ENCODE results near the gene RBM4B. TPM values are rescaled to one million over a fixed set of nuclear protein-coding genes. Genes with fewer than 3 reads are reported as not detected.

Gene RBM4B
- total and polyA plus RNA-seq, 7 experiments from 2014 or later: 9.8 to 27.2 (median 19.7) TPM

DNA sequence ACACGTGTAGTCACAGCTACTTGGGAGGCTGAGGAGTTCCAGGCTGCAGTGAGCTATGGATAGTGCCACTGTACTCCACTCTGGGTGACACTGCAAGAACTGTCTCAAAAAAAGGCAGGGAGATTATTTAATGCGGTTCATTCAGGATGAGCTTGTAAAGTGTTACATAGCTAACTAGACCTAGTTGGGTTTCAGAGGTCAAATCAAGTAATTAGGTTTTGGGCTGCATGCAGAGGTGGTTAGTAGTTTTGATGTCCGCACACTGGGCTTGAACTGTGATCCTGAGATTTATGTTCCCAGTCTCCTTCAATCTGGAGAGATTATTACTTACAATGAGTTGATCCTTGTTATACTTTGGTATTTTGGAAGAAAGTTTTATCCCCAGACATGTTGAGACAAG lies 41.3 kb downstream of the RBM4B start:
- Histone ChIP-seq H3K9me3 (ENCODE audit: control insufficient read depth in 2 of 3, low read length in 3 of 3) (no peaks in the 10 kb centered on the region), H3K36me3 (ENCODE audit: control insufficient read depth in 2 of 3, insufficient read depth in 3 of 3, low read length in 3 of 3) (peaks cover 14 to 34% (median 14%) of the 10 kb centered on the region in 3 experiments), H3K27me3 (ENCODE audit: control insufficient read depth in 2 of 2, insufficient read depth in 2 of 2, low read length in 2 of 2) (no peaks in the 10 kb centered on the region), H3K4me1 (ENCODE audit: control insufficient read depth in 2 of 2, insufficient read depth in 2 of 2, low read length in 2 of 2) (peaks cover 28% of the 10 kb centered on the region in 2 donors), H3K4me3 (ENCODE audit: low read length) (no peak overlapping the region), H3K27ac (ENCODE audit: low read depth, low read length) (no peak overlapping the region)
- Mint-ChIP-seq H3K36me3 (peaks cover 7 to 35% (median 30%) of the 10 kb centered on the region in 5 donors), H3K9me3 (peaks cover 0 to 2% (median 0%) of the 10 kb centered on the region in 11 donors), H3K27me3 (no peaks in the 10 kb centered on the region), H3K27ac (peak overlapping the region; percentile 17 to 98 (median 52)), H3K4me1 (peaks cover 32 to 63% (median 55%) of the 10 kb centered on the region in 7 donors), H3K4me3 (peak overlapping the region in 6 of 10 donors; percentile 19 to 50 (median 26))
- POLR2A ChIA-PET: interaction anchor here (1.4 to 18.2 kb wide), 2 partner anchors 9 to 15 kb away, joined by 3 to 376 read pairs; partner anchors contain the start of gene RBM14
- CTCF ChIA-PET: interaction anchor here (0.5 to 3.8 kb wide), 3 partner anchors 12 to 534 kb away, joined by 3 to 13 read pairs (median 5); partner anchors contain the start of gene RBM4B
- ATAC-seq (no peak), DNase-seq (no peak)
- intact Hi-C loops (cut with micrococcal nuclease): loop anchor here in 1 of 2 donors (5.0 kb wide), 1 partner anchor 321 kb away; the partner anchor contains the start of gene PC

DNA sequence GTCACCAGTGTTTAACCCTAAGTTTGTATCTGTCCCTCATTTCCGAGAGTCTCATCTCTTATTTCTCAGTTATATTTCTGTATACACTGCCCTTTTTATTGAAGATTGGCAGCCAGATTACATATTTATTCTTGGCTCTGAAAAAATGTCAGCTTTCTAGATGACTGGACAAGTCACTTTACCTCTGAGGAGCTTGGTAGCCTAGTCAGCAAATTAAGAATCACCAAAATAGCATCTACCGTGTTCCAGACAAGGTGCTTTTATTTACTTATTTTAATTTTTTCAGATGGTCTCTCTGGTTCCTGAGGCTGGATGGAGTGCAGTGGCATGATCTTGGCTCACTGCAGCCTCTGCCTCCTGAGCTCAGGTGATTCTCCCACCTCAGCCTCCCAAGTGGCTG lies 44.7 kb downstream of the RBM4B start:
- DNase-seq (no peak), ATAC-seq (no peak)
- Mint-ChIP-seq H3K9me3 (peaks cover 0 to 1% (median 0%) of the 10 kb centered on the region in 11 donors), H3K4me1 (peaks cover 33 to 58% (median 50%) of the 10 kb centered on the region in 7 donors), H3K36me3 (peaks cover 0 to 30% (median 27%) of the 10 kb centered on the region in 5 donors), H3K4me3 (no peak overlapping the region), H3K27me3 (no peaks in the 10 kb centered on the region), H3K27ac (peak overlapping the region in 1 of 9 donors; percentile 72)
- POLR2A ChIA-PET: interaction anchor here (18.2 kb wide), 1 partner anchor 11 kb away, joined by 376 read pairs; the partner anchor contains the start of gene RBM14
- intact Hi-C loops (cut with micrococcal nuclease): no loop called here
- CTCF ChIA-PET: no interaction called here
- peaks cover 6 to 38% (median 9%) of the 10 kb centered on the region in 3 experiments for H3K36me3 ChIP-seq (ENCODE audit: control insufficient read depth in 2 of 3, insufficient read depth in 3 of 3, low read length in 3 of 3)
- no peak overlapping the region for H3K4me3 ChIP-seq (ENCODE audit: low read length)
- H3K27ac ChIP-seq (ENCODE audit: low read depth, low read length): no peak overlapping the region
- peaks cover 9 to 10% of the 10 kb centered on the region in 2 donors for H3K4me1 ChIP-seq (ENCODE audit: control insufficient read depth in 2 of 2, insufficient read depth in 2 of 2, low read length in 2 of 2)
- no peaks in the 10 kb centered on the region for H3K27me3 ChIP-seq (ENCODE audit: control insufficient read depth in 2 of 2, insufficient read depth in 2 of 2, low read length in 2 of 2)
- no peaks in the 10 kb centered on the region for H3K9me3 ChIP-seq (ENCODE audit: control insufficient read depth in 2 of 3, low read length in 3 of 3)

DNA sequence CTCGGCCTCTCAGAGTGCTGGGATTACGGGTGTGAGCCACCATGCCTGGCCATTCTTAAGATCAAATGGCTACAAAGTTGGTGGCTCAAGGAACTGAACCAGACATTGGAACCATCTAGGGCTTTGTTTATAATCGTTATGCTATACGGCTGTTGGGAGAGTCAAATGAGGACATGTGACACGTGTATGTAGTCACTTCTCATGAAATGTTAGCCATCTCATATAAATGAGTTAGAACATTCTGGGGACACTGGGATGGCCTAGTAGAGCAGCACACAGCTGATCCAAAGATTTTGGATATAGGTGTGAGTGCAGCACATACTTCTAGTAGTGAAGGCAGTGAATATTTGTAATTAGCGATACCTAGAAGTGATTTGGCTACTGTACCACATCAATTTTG lies 45.8 kb downstream of the RBM4B start:
- H3K4me1 Mint-ChIP-seq: peaks cover 31 to 58% (median 54%) of the 10 kb centered on the region in 7 donors
- no peak overlapping the region for H3K4me3 ChIP-seq (ENCODE audit: low read length)
- peaks cover 0 to 2% (median 0%) of the 10 kb centered on the region in 11 donors for H3K9me3 Mint-ChIP-seq
- H3K27me3 Mint-ChIP-seq: no peaks in the 10 kb centered on the region
- peaks cover 4% of the 10 kb centered on the region in 2 donors for H3K4me1 ChIP-seq (ENCODE audit: control insufficient read depth in 2 of 2, insufficient read depth in 2 of 2, low read length in 2 of 2)
- peaks cover 9 to 49% (median 20%) of the 10 kb centered on the region in 3 experiments for H3K36me3 ChIP-seq (ENCODE audit: control insufficient read depth in 2 of 3, insufficient read depth in 3 of 3, low read length in 3 of 3)
- H3K27me3 ChIP-seq (ENCODE audit: control insufficient read depth in 2 of 2, insufficient read depth in 2 of 2, low read length in 2 of 2): no peaks in the 10 kb centered on the region
- DNase-seq (no peak), ATAC-seq (no peak)
- ChIA-PET POLR2A (interaction anchor here (1.2 to 18.2 kb wide), 2 partner anchors 10 to 35 kb away, joined by 4 to 376 read pairs; partner anchors contain the start of gene RBM14), CTCF (no interaction called here)
- no peak overlapping the region for H3K4me3 Mint-ChIP-seq
- peak overlapping the region in 5 of 9 donors; percentile 2 to 72 (median 36) for H3K27ac Mint-ChIP-seq
- intact Hi-C loops (cut with micrococcal nuclease): no loop called here
- no peaks in the 10 kb centered on the region for H3K9me3 ChIP-seq (ENCODE audit: control insufficient read depth in 2 of 3, low read length in 3 of 3)
- peaks cover 0 to 40% (median 31%) of the 10 kb centered on the region in 5 donors for H3K36me3 Mint-ChIP-seq
- no peak overlapping the region for H3K27ac ChIP-seq (ENCODE audit: low read depth, low read length)

DNA sequence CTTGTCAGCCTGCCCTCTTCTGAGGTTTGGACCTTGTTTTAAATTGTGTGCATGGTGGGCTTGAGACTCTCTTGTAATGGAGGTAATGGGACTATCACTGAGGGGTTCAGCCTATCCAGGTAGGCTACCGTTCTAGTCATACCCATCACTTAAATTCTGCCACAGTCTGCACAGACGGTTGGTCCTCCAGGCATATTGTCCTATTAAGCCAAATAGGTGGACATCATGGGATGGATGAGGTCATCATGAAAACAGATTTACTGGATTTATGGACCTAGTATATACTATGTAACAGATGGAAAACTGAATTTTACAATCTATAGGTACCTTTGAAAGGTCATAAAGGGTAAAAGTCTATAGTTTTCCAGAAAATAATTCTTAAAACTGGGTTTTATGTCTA lies 48.3 kb downstream of the RBM4B start:
- Mint-ChIP-seq H3K36me3 (peaks cover 0 to 53% (median 31%) of the 10 kb centered on the region in 5 donors), H3K4me1 (peaks cover 26 to 61% (median 48%) of the 10 kb centered on the region in 7 donors)
- H3K4me3 ChIP-seq (ENCODE audit: low read length): no peak overlapping the region

DNA sequence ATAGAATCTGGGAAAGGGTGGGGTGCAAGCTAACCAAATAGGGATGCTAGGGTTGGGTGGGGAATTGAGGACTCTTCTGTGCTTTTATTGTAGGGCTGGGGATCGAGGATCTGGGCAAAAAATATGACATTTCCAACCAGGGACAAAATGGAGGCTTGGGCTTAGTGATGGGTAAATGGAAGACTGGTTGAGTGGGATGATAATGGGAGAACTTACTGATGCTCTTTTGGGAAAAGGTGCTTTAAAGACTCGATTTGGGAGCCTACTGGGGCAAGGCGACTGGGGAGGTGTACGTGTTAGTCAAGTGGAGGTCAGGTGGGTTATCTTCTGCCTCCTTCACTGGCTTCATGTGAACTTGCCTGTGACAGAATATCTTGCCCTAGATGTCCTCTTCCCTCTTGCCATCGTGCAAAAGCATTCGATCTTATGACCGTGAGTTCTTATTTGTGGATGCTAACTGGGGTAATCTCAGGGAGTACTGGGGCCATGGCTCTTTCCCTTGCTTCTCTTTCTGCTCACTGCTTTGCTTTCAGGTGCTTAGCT lies 49.6 kb downstream of the RBM4B start:
- Mint-ChIP-seq H3K27me3 (no peaks in the 10 kb centered on the region), H3K4me1 (peaks cover 32 to 69% (median 56%) of the 10 kb centered on the region in 7 donors), H3K27ac (peak overlapping the region in 6 of 9 donors; percentile 9 to 74 (median 26)), H3K4me3 (peak overlapping the region in 2 of 10 donors; percentile 9 to 20), H3K36me3 (peaks cover 0 to 61% (median 38%) of the 10 kb centered on the region in 5 donors), H3K9me3 (peaks cover 0 to 2% (median 0%) of the 10 kb centered on the region in 11 donors)
- CTCF ChIA-PET: interaction anchor here (1.1 to 2.0 kb wide), 2 partner anchors 10 to 47 kb away, joined by 3 to 5 read pairs; partner anchors contain the start of gene RBM4
- ATAC-seq (no peak), DNase-seq (no peak)
- H3K27ac ChIP-seq (ENCODE audit: low read depth, low read length): no peak overlapping the region
- intact Hi-C loops (cut with micrococcal nuclease): no loop called here
- POLR2A ChIA-PET: interaction anchor here (0.6 to 1.3 kb wide), 4 partner anchors 9 to 37 kb away, joined by 3 to 5 read pairs (median 3); partner anchors contain the start of gene RBM4
- H3K27me3 ChIP-seq (ENCODE audit: control insufficient read depth in 2 of 2, insufficient read depth in 2 of 2, low read length in 2 of 2): no peaks in the 10 kb centered on the region
- no peaks in the 10 kb centered on the region for H3K9me3 ChIP-seq (ENCODE audit: control insufficient read depth in 2 of 3, low read length in 3 of 3)
- peaks cover 2 to 16% of the 10 kb centered on the region in 2 donors for H3K4me1 ChIP-seq (ENCODE audit: control insufficient read depth in 2 of 2, insufficient read depth in 2 of 2, low read length in 2 of 2)
- H3K36me3 ChIP-seq (ENCODE audit: control insufficient read depth in 2 of 3, insufficient read depth in 3 of 3, low read length in 3 of 3): peaks cover 36 to 82% (median 38%) of the 10 kb centered on the region in 3 experiments
- no peak overlapping the region for H3K4me3 ChIP-seq (ENCODE audit: low read length)

More for the DNA sequence above, 48.3 kb downstream of the RBM4B start:
- POLR2A ChIA-PET: interaction anchor here (0.7 to 18.2 kb wide), 2 partner anchors 8 to 11 kb away, joined by 4 to 376 read pairs; partner anchors contain the start of gene RBM14
- no peak for DNase-seq
- no peak for ATAC-seq
- intact Hi-C loops (cut with micrococcal nuclease): no loop called here
- H3K36me3 ChIP-seq (ENCODE audit: control insufficient read depth in 2 of 3, insufficient read depth in 3 of 3, low read length in 3 of 3): peaks cover 32 to 74% (median 38%) of the 10 kb centered on the region in 3 experiments
- H3K9me3 ChIP-seq (ENCODE audit: control insufficient read depth in 2 of 3, low read length in 3 of 3): no peaks in the 10 kb centered on the region
- CTCF ChIA-PET: interaction anchor here (0.6 to 2.0 kb wide), 2 partner anchors 9 to 920 kb away, joined by 3 to 5 read pairs; partner anchors contain the start of gene RBM4
- H3K27ac ChIP-seq (ENCODE audit: low read depth, low read length): no peak overlapping the region
- Mint-ChIP-seq H3K27me3 (no peaks in the 10 kb centered on the region), H3K4me3 (peak overlapping the region in 2 of 10 donors; percentile 3 to 8), H3K9me3 (peaks cover 0 to 2% (median 0%) of the 10 kb centered on the region in 11 donors), H3K27ac (peak overlapping the region in 4 of 9 donors; percentile 16 to 76 (median 36))
- H3K4me1 ChIP-seq (ENCODE audit: control insufficient read depth in 2 of 2, insufficient read depth in 2 of 2, low read length in 2 of 2): peaks cover 4% of the 10 kb centered on the region in 2 donors
- H3K27me3 ChIP-seq (ENCODE audit: control insufficient read depth in 2 of 2, insufficient read depth in 2 of 2, low read length in 2 of 2): no peaks in the 10 kb centered on the region

DNA sequence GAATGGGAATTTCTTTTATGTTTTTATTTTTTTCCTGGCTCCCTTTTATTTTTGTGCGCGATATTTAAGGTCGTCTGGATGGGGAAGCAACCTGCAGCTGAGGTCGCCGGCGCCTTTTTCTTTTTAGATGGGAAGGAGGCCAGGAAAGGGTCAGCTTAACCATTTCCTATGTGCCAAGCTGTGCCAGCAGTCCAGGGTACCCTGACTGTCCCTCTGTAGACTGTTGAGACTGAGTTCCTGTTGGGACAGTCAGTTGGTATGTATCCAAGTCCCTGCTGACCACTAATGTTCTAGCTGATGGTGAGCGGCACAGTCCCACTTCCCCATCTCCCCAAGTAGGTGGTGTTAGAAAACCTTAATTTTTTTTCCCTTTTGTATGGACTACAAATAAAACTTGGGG lies 50.8 kb downstream of the RBM4B start:
- H3K4me1 Mint-ChIP-seq: peaks cover 41 to 77% (median 61%) of the 10 kb centered on the region in 7 donors
- H3K4me1 ChIP-seq (ENCODE audit: control insufficient read depth in 2 of 2, insufficient read depth in 2 of 2, low read length in 2 of 2): peaks cover 13 to 24% of the 10 kb centered on the region in 2 donors
- peaks cover 0 to 4% (median 0%) of the 10 kb centered on the region in 11 donors for H3K9me3 Mint-ChIP-seq
- no peaks in the 10 kb centered on the region for H3K9me3 ChIP-seq (ENCODE audit: control insufficient read depth in 2 of 3, low read length in 3 of 3)
- ATAC-seq: no peak
- POLR2A ChIA-PET: interaction anchor here (1.0 to 12.0 kb wide), 3 partner anchors 10 to 27 kb away, joined by 3 to 376 read pairs (median 12); partner anchors contain the start of genes RBM14 and RBM4
- H3K36me3 Mint-ChIP-seq: peaks cover 0 to 59% (median 35%) of the 10 kb centered on the region in 5 donors
- H3K36me3 ChIP-seq (ENCODE audit: control insufficient read depth in 2 of 3, insufficient read depth in 3 of 3, low read length in 3 of 3): peaks cover 36 to 77% (median 38%) of the 10 kb centered on the region in 3 experiments
- no peaks in the 10 kb centered on the region for H3K27me3 Mint-ChIP-seq
- no peak for DNase-seq
- H3K4me3 Mint-ChIP-seq: no peak overlapping the region
- peak overlapping the region in 4 of 9 donors; percentile 20 to 56 (median 53) for H3K27ac Mint-ChIP-seq
- no peaks in the 10 kb centered on the region for H3K27me3 ChIP-seq (ENCODE audit: control insufficient read depth in 2 of 2, insufficient read depth in 2 of 2, low read length in 2 of 2)
- no peak overlapping the region for H3K27ac ChIP-seq (ENCODE audit: low read depth, low read length)
- no peak overlapping the region for H3K4me3 ChIP-seq (ENCODE audit: low read length)
- intact Hi-C loops (cut with micrococcal nuclease): no loop called here
- CTCF ChIA-PET: no interaction called here

Measured in naive thymus-derived CD4-positive, alpha-beta T cell (primary cell).